Stomach (tissue), 9 donors: ENCODE measurements around the gene DCUN1D5. TPM values are rescaled to one million over a fixed set of nuclear protein-coding genes. Genes with fewer than 3 reads are reported as not detected.

ENCODE experiments used
- DNase-seq, 2 donors: peaks; one replicate each; pipeline versions ENCODE4 v3.0.0 to v3.0.0-alpha.2; 2013 to 2019
- H3K27ac ChIP-seq, 5 donors: fragments of 200-600 bp in 4 of 5; sonication (generic) in 4 of 5; one replicate each; pipeline ENCODE4 v1.5.1; 2013 to 2019; ENCODE audit warnings: mild to moderate bottlenecking in 1 of 5, moderate library complexity in 1 of 5
- H3K27me3 ChIP-seq, 3 donors: fragments of 200-600 bp; sonication (generic); one replicate each; pipeline ENCODE4 v1.5.1; 2017 to 2019; ENCODE audit warnings: mixed run types in 1 of 3
- H3K36me3 ChIP-seq, 4 donors: fragments of 200-600 bp; sonication (generic); 1 replicate in 3 of 4; 2 replicates in 1 of 4; pipeline ENCODE4 v1.5.1; 2016 to 2019
- H3K4me1 ChIP-seq, 4 donors: fragments of 200-600 bp; sonication (generic); one replicate each; pipeline ENCODE4 v1.5.1; 2016 to 2019
- H3K4me3 ChIP-seq, 4 donors: fragments of 200-600 bp; sonication (generic) in 3 of 4; one replicate each; pipeline ENCODE4 v1.5.1; 2016 to 2019; ENCODE audit warnings: mild to moderate bottlenecking in 1 of 4
- H3K9me3 ChIP-seq, 4 donors: fragments of 200-600 bp; sonication (generic); one replicate each; pipeline ENCODE4 v1.5.1; 2016 to 2019
- EP300 ChIP-seq: sonication (generic); formaldehyde crosslinking; IDR thresholded peaks from one replicate; pipeline ENCODE4 v1.6.1; 2017; ENCODE audit warnings: antibody characterized with exemption
- POLR2A ChIP-seq, 4 donors: fragments of 450-650 bp; IDR thresholded peaks; one replicate each; pipeline ENCODE4 v1.6.1; 2016; ENCODE audit warnings: antibody characterized with exemption in 4 of 4, control low read depth in 2 of 4, mild to moderate bottlenecking in 1 of 4, moderate library complexity in 1 of 4
- POLR2AphosphoS5 ChIP-seq, 3 donors: sonication (generic); formaldehyde crosslinking; IDR thresholded peaks; one replicate each; pipeline ENCODE4 v1.6.1; 2016; ENCODE audit warnings: antibody characterized with exemption in 3 of 3
- WGBS, 5 donors: extraction: QIAGEN DNeasy Blood & Tissue Kit in 3 of 5; methylation state at CpG; one replicate each; pipeline versions ENCODE4 v1.1.5 to v1.1.7; 2013 to 2018; 5-methylcytosine and 5-hydroxymethylcytosine counted together
- intact Hi-C: fragments of 100-400 bp; cut with DNase I; formaldehyde crosslinking; loops from one replicate; pipeline ENCODE4 v1.15.1; 2023; ENCODE audit warnings: low total_unique reads
- polyA plus RNA-seq, 3 donors: library from polyadenylated mRNA; stranded (reverse); fragments of 200-250 nt; gene quantifications; one replicate each; pipeline ENCODE4 v1.2.3, GENCODE V29; 2013
- total RNA-seq, 5 donors: library from RNA; depleted of rRNA; stranded (reverse); fragments of >200 nt; gene quantifications; one replicate each; pipeline versions ENCODE4 v1.1.0 to v1.2.3, GENCODE V29; 2014 to 2016
- TF ChIP-seq, protein P1 (sequence below), 7 experiments: fragments of 450-650 bp in 4 of 7; fragments of 200-600 bp in 3 of 7; sonication (generic) in 3 of 7; IDR thresholded peaks; one replicate each; pipeline ENCODE4 v1.5.1; 2016 to 2019; ENCODE audit warnings: antibody characterized with exemption in 7 of 7, control low read depth in 2 of 7, mild to moderate bottlenecking in 1 of 7
- donor health status: healthy with polysubstance abuse.
- donor health status: Bipolar disorder and iron deficiency.
- donor health status: healthy.

Gene DCUN1D5
- total and polyA plus RNA-seq, 8 donors, result 13.2 to 75.3 (median 29.1) TPM

DNA sequence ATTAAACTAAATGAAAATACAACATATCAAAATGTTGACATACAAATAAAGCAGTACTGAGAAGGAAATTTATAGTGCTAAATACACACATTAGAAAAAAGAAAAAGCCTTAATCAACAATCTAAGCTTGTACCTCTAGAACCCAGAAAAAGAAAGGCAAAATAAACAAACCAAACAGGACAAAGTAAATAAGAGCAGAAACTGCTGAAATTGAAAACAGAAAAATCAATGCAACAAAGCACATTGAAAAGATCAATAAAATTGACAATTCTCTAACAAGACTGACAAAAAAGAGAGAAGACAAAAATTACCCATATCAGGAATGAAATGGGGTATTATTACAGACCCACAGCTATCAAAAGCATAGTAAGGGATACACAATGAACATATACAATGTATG lies 21.0 kb downstream of the DCUN1D5 start:
- Histone ChIP-seq H3K4me3 (no peak overlapping the region), H3K9me3 (no peaks in the 10 kb centered on the region), H3K36me3 (peaks cover 0 to 52% (median 34%) of the 10 kb centered on the region in 4 donors), H3K4me1 (peaks cover 0 to 13% (median 0%) of the 10 kb centered on the region in 4 donors), H3K27me3 (no peaks in the 10 kb centered on the region), H3K27ac (no peak overlapping the region)
- TF ChIP-seq POLR2AphosphoS5 (IDR thresholded peaks at IDR 0.05) (no peak), POLR2A (IDR thresholded peaks at IDR 0.05) (no peak), EP300 (no peak)
- TF ChIP-seq, protein P1, sequence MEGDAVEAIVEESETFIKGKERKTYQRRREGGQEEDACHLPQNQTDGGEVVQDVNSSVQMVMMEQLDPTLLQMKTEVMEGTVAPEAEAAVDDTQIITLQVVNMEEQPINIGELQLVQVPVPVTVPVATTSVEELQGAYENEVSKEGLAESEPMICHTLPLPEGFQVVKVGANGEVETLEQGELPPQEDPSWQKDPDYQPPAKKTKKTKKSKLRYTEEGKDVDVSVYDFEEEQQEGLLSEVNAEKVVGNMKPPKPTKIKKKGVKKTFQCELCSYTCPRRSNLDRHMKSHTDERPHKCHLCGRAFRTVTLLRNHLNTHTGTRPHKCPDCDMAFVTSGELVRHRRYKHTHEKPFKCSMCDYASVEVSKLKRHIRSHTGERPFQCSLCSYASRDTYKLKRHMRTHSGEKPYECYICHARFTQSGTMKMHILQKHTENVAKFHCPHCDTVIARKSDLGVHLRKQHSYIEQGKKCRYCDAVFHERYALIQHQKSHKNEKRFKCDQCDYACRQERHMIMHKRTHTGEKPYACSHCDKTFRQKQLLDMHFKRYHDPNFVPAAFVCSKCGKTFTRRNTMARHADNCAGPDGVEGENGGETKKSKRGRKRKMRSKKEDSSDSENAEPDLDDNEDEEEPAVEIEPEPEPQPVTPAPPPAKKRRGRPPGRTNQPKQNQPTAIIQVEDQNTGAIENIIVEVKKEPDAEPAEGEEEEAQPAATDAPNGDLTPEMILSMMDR (IDR thresholded peaks at IDR 0.05), result no peak
- DNase-seq, result no peak
- intact Hi-C loops, result no loop called here

DNA sequence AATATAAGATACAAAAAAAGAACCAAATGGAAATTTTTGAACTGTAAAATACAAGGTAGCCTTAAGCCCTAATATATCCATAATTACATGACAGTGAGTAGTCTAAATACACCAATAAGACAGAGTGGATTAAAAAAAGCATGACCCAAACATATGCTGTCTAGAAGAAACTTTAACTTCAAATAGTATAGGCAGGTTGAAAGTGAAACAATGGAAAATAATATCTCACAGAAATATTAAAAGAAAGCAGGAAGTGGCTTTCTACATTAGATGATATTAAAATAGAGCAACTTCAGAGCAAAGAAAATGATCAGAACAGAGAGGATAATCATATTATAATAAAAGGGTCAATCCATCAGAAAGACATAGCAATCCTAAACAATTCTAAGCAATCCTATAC lies 21.8 kb downstream of the DCUN1D5 start:
- Histone ChIP-seq H3K4me3 (no peak overlapping the region), H3K27ac (no peak overlapping the region), H3K36me3 (peaks cover 7 to 53% (median 35%) of the 10 kb centered on the region in 4 donors), H3K9me3 (no peaks in the 10 kb centered on the region), H3K4me1 (peaks cover 0 to 13% (median 0%) of the 10 kb centered on the region in 4 donors), H3K27me3 (no peaks in the 10 kb centered on the region)
- TF ChIP-seq EP300 (no peak), POLR2A (IDR thresholded peaks at IDR 0.05) (no peak), POLR2AphosphoS5 (IDR thresholded peaks at IDR 0.05) (no peak)
- TF ChIP-seq, protein P1 (IDR thresholded peaks at IDR 0.05), result no peak
- intact Hi-C loops, result no loop called here
- no peak for DNase-seq

DNA sequence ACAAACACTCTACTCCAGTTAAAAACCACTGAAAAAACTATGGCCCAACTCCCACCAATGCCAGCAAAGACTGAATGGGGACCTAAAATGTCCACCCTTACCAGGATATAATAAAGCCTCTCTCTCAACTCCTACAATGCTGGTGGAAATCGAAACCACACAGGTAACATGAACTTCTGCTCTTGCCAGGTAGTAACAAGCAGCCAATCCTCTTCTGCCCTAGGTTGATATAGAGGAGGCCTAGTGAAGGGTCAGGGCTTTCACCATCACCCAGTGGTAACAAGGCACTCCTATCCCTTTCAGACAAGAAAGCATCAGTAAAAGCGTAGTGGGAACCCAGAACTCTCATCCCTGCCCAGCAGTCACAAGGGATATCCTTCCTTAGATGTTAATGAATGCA lies 22.6 kb downstream of the DCUN1D5 start:
- 92 to 100% (median 94%) methylated on average over 2 of the region's 2 CpGs for WGBS, 5 donors
- TF ChIP-seq EP300 (no peak), POLR2A (IDR thresholded peaks at IDR 0.05) (no peak), POLR2AphosphoS5 (IDR thresholded peaks at IDR 0.05) (no peak)
- TF ChIP-seq, protein P1 (IDR thresholded peaks at IDR 0.05), result no peak
- no peak overlapping the region for H3K27ac ChIP-seq
- DNase-seq, result no peak
- no peaks in the 10 kb centered on the region for H3K27me3 ChIP-seq
- H3K9me3 ChIP-seq, result no peaks in the 10 kb centered on the region
- peaks cover 8 to 47% (median 37%) of the 10 kb centered on the region in 4 donors for H3K36me3 ChIP-seq
- H3K4me1 ChIP-seq, result peaks cover 0 to 13% (median 0%) of the 10 kb centered on the region in 4 donors
- no peak overlapping the region for H3K4me3 ChIP-seq
- intact Hi-C loops, result no loop called here

DNA sequence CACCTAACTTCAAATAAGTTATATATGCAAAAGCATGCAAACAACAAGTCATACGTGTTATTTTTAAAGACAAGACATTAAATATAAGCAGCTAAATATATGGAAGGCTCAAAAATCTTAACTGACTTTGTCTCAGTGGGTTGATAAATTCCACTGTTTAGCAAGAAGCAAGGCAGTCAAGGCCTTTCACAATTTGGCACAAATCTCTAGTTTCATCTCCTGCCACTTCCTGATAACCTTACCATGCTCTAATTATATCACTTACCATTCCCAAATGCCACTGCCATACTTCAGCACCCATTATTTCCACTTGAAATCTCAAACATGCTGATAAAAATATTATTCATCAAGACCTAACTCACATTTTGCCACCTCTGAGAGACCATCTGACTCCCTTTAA lies 24.8 kb downstream of the DCUN1D5 start:
- Histone ChIP-seq H3K36me3 (peaks cover 13 to 51% (median 48%) of the 10 kb centered on the region in 4 donors), H3K9me3 (no peaks in the 10 kb centered on the region), H3K4me1 (peaks cover 0 to 13% (median 0%) of the 10 kb centered on the region in 4 donors), H3K27me3 (no peaks in the 10 kb centered on the region), H3K27ac (no peak overlapping the region), H3K4me3 (no peak overlapping the region)
- no peak for TF ChIP-seq POLR2A (IDR thresholded peaks at IDR 0.05)
- no peak for TF ChIP-seq POLR2AphosphoS5 (IDR thresholded peaks at IDR 0.05)
- WGBS, 5 donors, result 85 to 95% (median 86%) methylated on average over 1 of the region's 1 CpG
- DNase-seq, result no peak
- intact Hi-C loops, result no loop called here

DNA sequence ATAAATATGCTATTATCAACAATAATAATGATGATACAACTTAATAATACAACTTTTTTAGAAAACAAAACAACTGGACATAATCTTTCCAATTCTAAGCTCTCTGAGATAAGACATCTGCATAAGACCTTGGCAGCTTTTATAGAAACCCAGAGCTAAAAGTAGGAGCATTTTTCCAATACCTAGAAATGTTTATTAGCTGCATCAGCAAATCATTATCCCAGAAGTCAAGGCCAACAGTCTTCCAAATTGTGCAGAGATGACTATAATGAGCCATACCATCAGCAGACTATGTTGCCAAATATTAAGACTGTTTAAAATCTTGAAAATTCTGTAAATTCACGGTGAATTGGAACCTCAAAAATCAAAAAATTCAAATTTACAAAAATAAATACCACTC lies 30.3 kb downstream of the DCUN1D5 start:
- DNase-seq, result no peak
- Histone ChIP-seq H3K4me1 (no peaks in the 10 kb centered on the region), H3K4me3 (no peak overlapping the region), H3K27ac (no peak overlapping the region), H3K9me3 (no peaks in the 10 kb centered on the region), H3K36me3 (peaks cover 17 to 68% (median 62%) of the 10 kb centered on the region in 4 donors), H3K27me3 (no peaks in the 10 kb centered on the region)
- TF ChIP-seq EP300, result no peak
- TF ChIP-seq POLR2A (IDR thresholded peaks at IDR 0.05), result no peak
- TF ChIP-seq, protein P1 (IDR thresholded peaks at IDR 0.05), result no peak
- no peak for TF ChIP-seq POLR2AphosphoS5 (IDR thresholded peaks at IDR 0.05)
- WGBS, 5 donors, result 85 to 100% (median 92%) methylated on average over 1 of the region's 1 CpG
- intact Hi-C loops, result no loop called here
